Choroid plexus epithelial cell (primary cell): ENCODE measurements around the gene TTBK2.
A peak's percentile ranks its signal among the peaks of the same experiment; 100 is the strongest.

ENCODE experiments used
- DNase-seq: peaks from one replicate; pipeline ENCODE4 v3.0.0-alpha.2; 2010; ENCODE audit warnings: low read depth
- H3K4me3 ChIP-seq: 2 replicates; pipeline ENCODE4 v1.5.1; 2011; ENCODE audit warnings: low read depth, mild to moderate bottlenecking, control low read depth, low read length, moderate library complexity
- CTCF ChIP-seq: conservative IDR thresholded peaks from 2 replicates; pipeline ENCODE4 v1.5.1; 2011; ENCODE audit warnings: low read depth, mild to moderate bottlenecking, control low read depth, inconsistent platforms, low read length, moderate library complexity

TTBK2 gene

GRCh38 chr15:42876224-42876623, 44.4 kb downstream of the TTBK2 start:
- no peak for TF ChIP-seq CTCF
- no peak for DNase-seq

GRCh38 chr15:42868683-42869082, 51.9 kb downstream of the TTBK2 start:
- no peak overlapping the region for H3K4me3 ChIP-seq
- TF ChIP-seq CTCF = no peak
- no peak for DNase-seq

More at GRCh38 chr15:42876224-42876623, 44.4 kb downstream of the TTBK2 start:
- no peak overlapping the region for H3K4me3 ChIP-seq

GRCh38 chr15:42863572-42864239, 56.9 kb downstream of the TTBK2 start:
- DNase-seq = peak; percentile 5
- no peak for TF ChIP-seq CTCF
- no peak overlapping the region for H3K4me3 ChIP-seq

- no peak overlapping the region for H3K4me3 ChIP-seq
- no peak for TF ChIP-seq CTCF
- peak; percentile 20 for DNase-seq
Observed at GRCh38 chr15:42858999-42859789, 61.4 kb downstream of the TTBK2 start.

GRCh38 chr15:42858540-42858939, 62.0 kb downstream of the TTBK2 start:
- DNase-seq = no peak
- no peak overlapping the region for H3K4me3 ChIP-seq
- TF ChIP-seq CTCF = no peak

GRCh38 chr15:42854576-42854975, 66.0 kb downstream of the TTBK2 start:
- no peak for TF ChIP-seq CTCF

More at GRCh38 chr15:42854576-42854975, 66.0 kb downstream of the TTBK2 start:
- no peak for DNase-seq
- no peak overlapping the region for H3K4me3 ChIP-seq
